GM21619 (cell line): ENCODE data around the gene KRTAP21-3.
"Not testable (repeated sequence)": the region's sequence is repeated elsewhere in the genome, so short reads cannot be mapped to it uniquely, and the experiment has no call there.

Source experiments
- ATAC-seq: cut with Tn5 transposase; IDR thresholded peaks from one replicate; pipeline ENCODE4 v1.9.1; 2021; ENCODE audit not compliant: unreplicated experiment

The KRTAP21-3 gene, protein sequence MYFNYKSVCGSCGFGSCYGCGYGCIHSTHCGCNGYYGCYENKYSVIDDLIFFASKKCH

DNA sequence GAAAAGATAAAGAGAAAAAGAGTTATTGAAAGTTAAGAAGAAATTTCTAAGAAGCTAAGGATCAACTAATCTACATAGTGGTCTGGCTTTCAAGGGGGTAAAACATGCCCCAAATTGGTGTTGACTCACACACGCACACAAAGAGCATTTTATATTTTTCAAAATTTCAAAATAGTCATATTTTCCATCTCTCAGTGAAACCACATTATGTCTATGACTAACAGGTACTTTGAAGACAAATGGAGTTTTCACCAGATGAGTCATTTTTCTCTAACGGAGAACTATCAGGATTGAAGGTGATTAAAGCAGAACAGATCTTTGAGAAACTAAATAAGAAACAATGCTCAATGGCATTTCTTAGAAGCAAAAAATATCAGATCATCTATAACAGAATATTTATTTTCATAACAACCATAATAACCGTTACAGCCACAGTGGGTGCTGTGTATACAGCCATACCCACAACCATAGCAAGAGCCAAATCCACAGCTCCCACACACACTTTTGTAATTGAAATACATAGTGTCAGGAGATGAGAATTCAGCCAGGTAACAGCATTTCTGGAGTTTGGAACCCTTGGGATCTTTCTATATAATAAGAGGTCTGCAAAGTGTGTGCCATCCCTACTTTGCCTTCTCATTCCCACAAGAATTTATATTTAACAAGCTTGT, at the start of gene KRTAP21-3:
KRTAP21-3 (minus strand) TSS at position 539 of the 671 bp plus-strand sequence; CDS start at position 521, 18 bp downstream.
- ATAC-seq = no peak

DNA sequence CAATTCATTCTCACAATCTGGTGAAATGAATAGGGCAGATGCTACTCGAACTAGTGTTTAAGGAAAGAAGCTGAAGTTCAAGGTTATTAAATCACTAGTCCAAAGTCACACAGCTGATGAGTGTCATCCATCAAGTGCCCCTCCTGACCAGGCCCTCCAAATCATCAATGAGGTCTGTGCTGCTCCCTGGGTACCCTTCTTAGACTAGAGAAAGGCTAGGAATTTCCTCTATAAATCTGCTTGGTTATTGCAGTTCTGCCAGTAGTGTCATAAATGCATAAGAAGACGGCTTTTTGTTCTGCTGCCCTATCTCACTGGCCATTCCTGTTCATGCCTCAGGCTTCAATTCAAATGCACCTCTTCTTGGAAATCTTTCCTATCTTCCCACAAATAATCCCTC, 42.2 kb upstream of the KRTAP21-3 start:
- no peak for ATAC-seq

DNA sequence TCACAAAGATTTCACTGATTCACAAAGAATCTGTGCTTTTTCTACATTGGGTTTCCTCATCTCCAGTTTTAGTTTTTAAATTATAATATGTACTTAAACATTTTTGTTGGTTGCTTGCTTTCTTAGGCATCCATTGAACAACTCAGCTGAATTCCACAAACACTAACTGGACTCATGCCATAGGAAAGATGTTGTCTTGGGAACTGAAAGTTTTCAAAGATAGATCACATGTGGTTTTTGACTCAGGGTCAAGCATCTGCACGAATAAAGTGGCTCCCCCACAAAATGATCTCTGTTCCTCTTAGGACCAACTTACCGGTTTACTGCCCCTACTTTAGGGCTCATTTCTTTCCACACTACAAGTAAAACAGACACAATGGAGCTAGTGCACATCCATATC, 39.7 kb upstream of the KRTAP21-3 start:
- ATAC-seq = no peak

DNA sequence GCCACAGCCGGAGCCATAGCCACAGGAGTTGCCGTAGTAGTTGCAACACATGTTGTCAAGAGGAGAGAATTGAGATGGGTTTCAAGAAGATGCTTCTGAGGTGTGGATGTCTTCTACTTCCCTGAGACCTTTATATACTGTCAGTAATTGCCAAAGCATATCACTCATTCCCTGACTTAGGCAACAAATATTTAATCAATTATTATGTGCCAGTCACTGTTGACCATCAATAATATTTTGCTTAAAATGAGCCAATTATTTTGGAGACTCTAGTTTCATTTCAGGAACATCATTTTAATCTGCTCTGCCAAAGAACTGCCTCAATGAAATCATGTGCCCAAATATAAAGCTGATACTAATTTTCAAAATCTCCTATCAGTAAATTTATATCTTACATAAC, 36.8 kb upstream of the KRTAP21-3 start, which contains the start of gene KRTAP21-1:
KRTAP21-1 (minus strand) TSS at position 101 of the 400 bp plus-strand sequence; CDS start at position 51, 50 bp downstream.
- not testable (repeated sequence) for ATAC-seq

DNA sequence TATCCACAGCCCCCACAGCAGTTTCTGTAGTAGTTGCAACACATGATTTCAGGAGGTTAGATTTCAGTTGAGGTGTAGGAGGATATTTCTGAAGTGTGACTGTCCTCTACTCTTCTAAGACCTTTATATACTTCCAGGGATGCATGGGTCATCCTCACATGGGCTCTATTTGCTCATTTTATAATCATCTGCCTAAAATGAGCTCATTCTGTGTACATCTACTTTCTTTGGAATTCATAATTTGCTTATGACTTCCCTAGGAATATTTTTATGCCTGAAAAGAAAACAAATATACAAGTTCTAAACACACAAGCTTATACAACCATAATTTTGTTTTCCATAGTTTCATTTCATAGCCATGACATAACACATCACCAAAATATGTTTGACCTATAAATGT, 28.6 kb upstream of the KRTAP21-3 start, which contains the start of gene KRTAP21-2:
KRTAP21-2 (minus strand) TSS at position 101 of the 400 bp plus-strand sequence; CDS start at position 44, 57 bp downstream.
- no peak for ATAC-seq

DNA sequence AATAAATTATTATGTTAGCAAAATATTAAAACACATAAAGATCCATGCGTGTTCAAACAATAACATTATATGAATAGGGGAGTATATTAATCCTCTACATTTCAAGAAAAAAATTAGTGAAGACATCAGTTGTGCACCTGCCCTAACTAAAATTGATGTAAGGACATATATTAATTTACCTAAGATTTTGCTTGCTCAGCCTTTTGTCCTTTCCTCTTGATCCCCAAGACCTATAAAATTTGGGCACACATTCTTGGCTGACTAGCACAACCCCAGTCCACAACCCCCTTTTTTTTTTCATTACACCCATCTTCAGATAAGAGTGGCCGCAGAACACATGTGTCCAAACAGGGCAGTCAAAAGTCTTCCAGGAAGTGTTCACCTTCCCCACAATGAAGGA, 21.9 kb upstream of the KRTAP21-3 start:
- no peak for ATAC-seq

DNA sequence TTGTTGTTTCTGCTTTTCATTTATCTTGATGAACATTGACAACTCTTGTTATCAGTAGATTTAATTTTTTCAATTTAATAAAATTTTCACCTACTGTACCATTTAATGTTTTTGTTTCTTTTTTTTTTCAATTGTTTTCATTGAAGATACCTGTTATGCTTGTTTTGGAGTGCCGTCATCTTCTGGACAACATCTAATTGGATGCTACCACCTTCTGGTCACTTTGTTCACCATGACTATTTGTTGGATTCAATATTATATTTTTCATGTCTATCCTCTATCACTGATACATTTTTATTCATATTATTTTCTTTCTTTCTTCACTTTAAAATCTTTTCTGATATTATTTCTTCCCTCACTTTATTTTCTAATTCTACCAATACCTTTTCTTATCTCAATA, 14.4 kb upstream of the KRTAP21-3 start:
- no peak for ATAC-seq

DNA sequence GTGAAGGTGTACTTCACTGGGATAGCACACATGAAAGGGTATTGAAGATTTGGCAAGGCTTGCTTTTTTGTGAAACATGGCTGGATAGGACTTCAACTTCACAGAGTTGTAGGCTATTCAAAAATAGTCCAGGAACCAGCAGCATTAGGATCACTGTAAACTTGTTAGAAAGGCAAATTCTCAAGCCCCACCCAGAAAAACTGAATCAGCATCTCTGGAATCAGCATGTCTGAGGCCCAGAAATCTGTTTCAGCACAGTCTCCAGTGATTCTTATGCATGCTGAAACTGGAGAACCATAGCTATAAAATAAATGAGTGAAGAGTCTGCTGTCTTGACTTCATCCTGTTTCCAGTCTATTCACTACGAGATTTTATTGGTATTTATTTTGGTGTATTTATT, 8.1 kb upstream of the KRTAP21-3 start:
- ATAC-seq = no peak

DNA sequence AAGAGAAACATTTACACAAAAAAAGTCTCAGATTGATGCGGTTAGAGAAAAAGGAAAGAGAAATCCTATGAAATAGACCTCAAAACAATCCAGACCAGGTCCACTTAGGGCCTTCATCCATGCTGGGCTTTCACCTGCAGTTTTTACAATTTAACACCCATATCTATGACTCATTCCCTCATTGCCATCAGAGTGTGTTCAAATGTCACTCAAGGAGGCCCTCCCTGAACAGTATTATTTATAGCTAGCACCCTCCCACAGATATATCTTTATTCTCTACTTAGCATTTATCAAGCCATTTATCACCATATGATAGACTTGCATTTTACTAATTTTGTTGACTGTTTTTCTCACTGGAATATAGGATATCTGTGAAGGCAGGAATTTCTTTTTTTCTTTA, 824 bp upstream of the KRTAP21-3 start:
- no peak for ATAC-seq

DNA sequence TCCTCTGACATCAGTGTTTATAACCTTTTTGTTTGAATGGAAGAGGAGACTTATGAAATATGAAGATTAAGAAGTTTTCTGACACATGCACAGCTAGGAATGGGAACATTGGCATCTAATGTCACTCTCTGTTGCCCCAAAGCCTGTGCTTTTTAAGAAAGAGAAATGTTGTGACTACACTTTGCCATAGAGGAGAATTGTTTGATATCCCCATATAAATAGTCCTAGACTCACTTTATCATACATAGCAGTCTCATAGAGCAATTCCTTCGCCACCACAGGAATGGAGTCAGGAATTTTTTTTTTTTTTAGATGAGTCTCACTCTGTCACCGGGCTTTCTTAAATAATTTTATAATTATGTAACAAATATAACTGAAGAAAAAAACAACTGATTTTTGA, 1.5 kb downstream of the KRTAP21-3 start:
- ATAC-seq = no peak

DNA sequence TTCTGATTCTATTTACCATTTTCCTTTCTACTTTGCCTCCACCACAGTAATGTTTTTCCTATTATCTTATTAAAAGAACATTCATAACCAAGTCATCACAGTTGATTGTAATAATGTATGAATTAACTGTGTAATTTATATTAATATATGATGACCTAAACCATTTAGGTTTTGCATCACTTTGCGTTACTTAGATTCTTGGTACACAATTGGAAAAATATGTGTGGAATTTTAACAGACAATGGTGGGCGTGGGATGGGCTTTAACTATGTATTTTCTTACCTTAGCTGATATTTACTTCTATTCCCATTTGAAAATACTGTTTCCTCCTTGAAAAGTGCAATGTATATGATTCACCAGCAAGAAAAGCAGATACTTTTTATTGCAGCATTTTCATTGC, 3.6 kb downstream of the KRTAP21-3 start:
- ATAC-seq = no peak

DNA sequence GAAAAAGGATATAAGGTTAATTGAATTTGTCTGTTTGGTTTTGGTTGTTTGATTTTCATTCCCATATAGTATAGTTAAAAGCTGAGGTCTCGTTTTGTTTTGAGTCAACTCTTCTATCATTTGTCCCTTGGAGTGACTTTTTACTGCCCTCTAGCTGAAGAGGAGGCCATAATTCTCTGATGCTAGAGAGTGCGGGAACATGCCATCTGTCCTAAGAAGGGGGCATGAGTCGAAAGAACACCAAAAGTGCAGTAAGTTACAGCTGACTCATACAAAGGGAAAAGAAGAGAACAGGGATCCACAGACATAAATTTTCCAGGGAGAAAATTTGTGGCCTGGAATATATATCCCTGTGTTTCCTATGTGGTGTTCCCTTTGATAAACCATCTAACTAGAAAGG, 4.1 kb downstream of the KRTAP21-3 start:
- ATAC-seq = no peak

DNA sequence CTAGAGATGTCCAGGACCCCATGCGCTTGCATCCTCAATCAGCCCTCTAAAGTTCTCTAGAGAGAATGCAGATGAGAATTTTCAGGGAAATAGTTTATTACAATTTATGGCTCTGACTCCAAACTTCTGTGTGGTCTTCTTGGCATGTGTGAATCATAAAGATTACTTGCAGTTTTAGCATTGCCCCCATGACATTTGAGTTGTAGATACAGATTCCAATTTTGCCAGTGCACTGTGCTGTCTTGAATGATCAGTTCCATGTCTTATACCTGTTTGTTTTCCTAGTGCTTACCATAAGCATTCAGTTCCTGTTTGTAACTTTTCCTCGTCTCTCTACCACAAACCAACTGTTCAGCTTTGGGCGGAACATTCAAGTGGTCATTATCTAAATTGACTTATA, 4.8 kb downstream of the KRTAP21-3 start:
- no peak for ATAC-seq

DNA sequence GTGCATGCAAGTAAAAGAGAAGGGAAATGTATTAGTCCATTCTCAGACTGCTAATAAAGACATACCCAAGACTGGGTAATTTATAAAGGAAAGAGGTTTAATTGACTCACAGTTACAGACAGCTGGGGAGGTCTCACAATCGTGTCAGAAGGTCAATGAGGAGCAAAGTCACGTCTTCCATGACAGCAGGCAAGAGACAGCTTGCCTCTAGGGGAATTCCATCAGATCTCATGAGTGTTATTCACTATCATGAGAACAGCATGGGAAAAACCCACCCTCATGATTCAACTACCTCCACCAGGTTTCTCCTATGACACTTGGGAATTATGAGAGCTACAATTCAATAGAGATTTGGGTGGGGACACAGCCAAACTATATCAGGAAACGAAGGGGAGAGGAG, 8.1 kb downstream of the KRTAP21-3 start:
- ATAC-seq = no peak

DNA sequence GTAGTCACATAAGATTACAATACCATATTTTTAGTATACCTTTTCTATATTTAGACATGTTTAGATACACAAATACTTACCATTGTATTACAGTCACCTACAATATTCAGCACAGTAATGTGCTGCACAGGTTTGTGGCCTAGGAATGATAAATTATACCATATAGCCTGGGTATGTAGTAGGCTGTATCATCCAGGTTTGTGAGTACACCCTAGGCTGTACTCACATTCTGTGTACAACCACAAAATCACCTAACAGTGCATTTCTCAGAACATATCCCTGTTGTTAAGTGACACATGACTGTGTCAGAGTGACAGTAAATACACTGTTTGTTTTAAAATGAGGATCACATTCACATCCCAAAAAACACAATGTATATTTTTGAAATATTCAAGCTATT, 11.2 kb downstream of the KRTAP21-3 start:
- no peak for ATAC-seq

DNA sequence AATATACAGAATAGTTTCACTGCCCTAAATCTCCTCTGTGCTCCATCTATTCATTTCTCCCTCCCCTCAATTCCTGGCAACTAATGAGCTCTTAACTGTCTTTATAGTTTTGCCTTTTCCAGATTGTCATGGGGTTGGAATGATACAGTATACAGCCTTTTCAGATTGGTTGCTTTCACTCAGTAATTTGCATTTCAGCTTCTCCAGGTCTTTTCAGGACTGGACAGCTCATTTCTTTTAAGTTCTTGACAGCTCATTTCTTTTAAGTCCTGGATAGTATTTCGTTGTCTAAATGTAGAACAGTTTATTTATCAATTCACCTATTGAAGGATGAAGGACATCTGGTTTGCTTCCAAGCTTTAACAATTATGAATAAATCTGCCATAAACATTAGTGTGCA, 22.6 kb downstream of the KRTAP21-3 start:
- no peak for ATAC-seq

DNA sequence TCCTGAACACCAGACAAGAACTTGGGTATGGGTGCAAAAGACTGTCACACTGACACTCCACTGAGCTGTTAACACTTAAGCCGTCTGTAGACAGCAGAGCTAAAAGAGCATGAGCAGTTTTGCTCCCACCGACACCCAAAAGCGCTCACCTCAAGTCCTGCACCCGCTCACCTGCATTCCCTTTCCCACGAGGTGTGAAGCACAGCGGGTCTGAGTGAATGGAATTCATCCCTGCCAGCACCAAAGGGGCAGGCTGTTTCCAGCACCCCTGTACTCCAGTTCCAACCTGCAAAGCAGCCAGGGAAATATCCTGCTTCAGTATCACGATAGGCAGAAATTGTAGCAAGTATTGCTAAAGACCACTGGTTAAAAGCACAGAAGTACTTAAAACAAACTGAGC, 28.8 kb downstream of the KRTAP21-3 start:
- no peak for ATAC-seq

DNA sequence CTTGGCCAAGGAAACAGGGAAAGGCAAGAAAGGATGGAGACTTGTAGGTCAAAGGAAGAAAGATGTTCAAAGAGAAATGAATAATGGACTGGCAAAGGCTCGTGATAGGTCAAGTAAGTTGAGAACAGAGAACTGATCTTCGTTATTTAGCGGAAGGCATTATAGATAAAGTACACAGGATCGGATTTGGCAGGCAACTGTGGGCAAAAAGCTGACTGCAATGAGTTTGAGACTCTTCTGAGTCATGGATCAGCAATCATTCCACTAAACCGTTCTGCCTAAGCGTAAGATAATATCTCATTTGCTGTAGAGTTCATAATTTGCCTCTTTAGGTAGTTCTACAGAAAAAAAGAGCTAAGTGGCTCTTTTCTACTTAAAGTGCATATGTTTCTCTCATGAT, 34.1 kb downstream of the KRTAP21-3 start:
- ATAC-seq = no peak

DNA sequence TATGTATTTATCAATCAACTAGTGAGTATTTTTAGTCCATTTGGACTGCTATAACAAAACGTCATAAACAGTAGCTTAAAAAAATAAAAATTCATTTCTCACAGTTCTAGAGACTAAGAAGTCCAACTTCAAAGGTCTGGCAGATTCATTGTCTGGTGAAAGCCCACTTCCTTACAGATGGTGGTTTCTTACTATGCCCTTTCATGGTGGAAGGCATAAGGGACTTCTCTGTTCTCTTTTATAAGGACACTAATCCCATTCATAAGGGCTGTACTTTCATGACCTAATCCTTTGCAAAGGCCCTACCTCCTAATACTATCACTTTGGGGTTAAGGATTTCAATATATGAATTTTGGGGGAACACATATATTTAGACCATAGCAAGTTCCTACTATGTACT, 38.0 kb downstream of the KRTAP21-3 start:
- ATAC-seq = no peak

DNA sequence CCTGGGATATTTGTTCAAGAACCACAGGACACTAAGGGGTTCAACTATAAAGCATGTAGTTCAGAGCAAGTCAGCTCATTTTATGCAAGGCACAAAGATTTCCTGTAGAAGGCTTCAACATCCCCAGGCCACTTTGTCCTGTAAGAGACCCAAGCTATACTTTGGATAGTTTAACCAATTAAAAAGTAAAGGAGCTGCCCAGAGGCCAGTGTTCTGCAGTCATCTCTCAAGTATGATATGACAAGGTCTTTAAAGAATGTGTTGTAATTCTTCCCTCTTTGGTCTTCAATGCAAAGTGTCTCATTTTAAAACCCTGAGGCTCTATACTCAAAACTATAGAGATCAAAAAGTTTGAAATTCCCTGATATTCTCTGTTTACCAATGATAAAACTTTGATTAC, 41.8 kb downstream of the KRTAP21-3 start:
- ATAC-seq = no peak

DNA sequence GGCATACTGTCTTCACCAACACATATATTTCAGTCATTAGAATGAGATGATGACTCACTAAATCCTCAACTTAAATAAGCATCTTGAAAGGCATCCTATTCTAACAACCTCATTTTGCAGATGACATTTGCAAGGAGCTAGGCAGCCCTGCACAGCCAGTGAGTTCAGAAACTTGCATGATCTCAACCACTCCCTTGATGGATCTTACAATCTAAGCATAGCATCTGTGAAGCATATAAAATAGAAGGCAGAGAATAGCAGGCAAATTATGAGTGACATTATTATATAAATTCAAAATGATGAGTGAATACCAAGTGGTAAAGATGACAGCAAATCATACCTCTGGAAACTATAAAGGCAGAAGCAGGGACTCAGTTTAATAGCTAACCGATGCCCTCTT, 44.3 kb downstream of the KRTAP21-3 start:
- ATAC-seq = no peak

DNA sequence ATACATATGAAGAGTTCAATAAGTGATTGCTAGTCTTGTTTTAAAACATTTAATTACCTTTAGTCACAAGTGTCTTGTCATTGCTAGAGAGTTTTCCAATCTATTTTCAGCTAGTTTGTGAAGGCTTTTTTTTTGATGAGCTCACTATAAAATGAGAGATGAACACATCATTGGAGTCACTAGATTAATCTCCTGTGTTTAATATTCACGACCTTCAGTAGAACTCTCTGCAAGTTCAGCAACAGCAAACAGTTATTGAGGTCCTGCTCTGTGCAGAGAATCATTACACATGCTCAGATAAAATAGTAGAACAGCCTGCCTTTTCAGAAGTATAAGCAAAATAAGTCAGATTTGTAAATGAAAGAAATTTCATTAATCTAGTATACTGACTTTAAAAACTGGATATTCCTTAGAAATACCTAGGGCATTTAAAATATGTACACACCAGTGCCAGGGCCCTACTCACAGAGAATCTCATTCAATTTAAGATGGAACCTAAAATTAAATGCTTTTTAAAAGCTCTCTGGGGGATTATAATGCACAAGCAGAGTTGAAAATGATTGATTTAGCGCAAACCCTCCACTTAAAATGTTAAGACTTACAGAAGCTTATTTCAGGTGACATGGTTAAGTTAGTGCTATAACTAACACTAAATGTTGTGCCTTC, 45.5 kb downstream of the KRTAP21-3 start:
- ATAC-seq = no peak
